DND-41 (cell line): Measurements from ENCODE around the gene ENPP6.

Experiments
- ATAC-seq: fragments of 200-7000 bp; cut with Tn5 transposase; 3 replicates; pipeline ENCODE4 v1.9.1; 2021; ENCODE audit warnings: low read depth; ENCODE audit not compliant: insufficient read depth
- DNase-seq: peaks from one replicate; pipeline ENCODE4 v3.0.0-alpha.2; 2020
- H2AFZ ChIP-seq: 2 replicates; pipeline ENCODE4 v1.6.0; 2012; ENCODE audit warnings: low read depth, low read length
- H3K27ac ChIP-seq: 2 replicates; pipeline ENCODE4 v1.5.1; 2012; ENCODE audit warnings: low read length, inconsistent platforms
- H3K27me3 ChIP-seq: fragments of 200-600 bp; sonication (generic); 2 replicates; pipeline ENCODE4 v1.6.0; 2012; ENCODE audit warnings: low read length, mild to moderate bottlenecking, inconsistent platforms; ENCODE audit not compliant: insufficient read depth, poor library complexity
- H3K36me3 ChIP-seq: 2 replicates; pipeline ENCODE4 v1.5.1; 2012; ENCODE audit warnings: low read length, inconsistent platforms; ENCODE audit not compliant: insufficient read depth
- H3K4me1 ChIP-seq: 2 replicates; pipeline ENCODE4 v1.5.1; 2012; ENCODE audit warnings: mild to moderate bottlenecking, low read length; ENCODE audit not compliant: insufficient read depth
- H3K4me2 ChIP-seq: 2 replicates; pipeline ENCODE4 v1.6.0; 2012; ENCODE audit warnings: mild to moderate bottlenecking, moderate library complexity, low read length, inconsistent platforms; ENCODE audit not compliant: insufficient read depth
- H3K4me3 ChIP-seq, 2 experiments: fragments of 200-600 bp in 1 of 2; shearing (Covaris generic) in 1 of 2; 2 replicates each; pipeline ENCODE4 v1.5.1; 2012 to 2016; ENCODE audit warnings: inconsistent platforms in 2 of 2, low read length in 2 of 2, mild to moderate bottlenecking in 2 of 2, low read depth in 1 of 2, moderate library complexity in 1 of 2
- H3K79me2 ChIP-seq: 2 replicates; pipeline ENCODE4 v1.6.0; 2012; ENCODE audit warnings: low read length, inconsistent platforms; ENCODE audit not compliant: insufficient read depth
- H3K9ac ChIP-seq: 2 replicates; pipeline ENCODE4 v1.6.0; 2012; ENCODE audit warnings: low read depth, mild to moderate bottlenecking, inconsistent platforms, low read length, moderate library complexity
- H3K9me3 ChIP-seq: 2 replicates; pipeline ENCODE4 v1.5.1; 2012; ENCODE audit warnings: low read length, moderate library complexity, mild to moderate bottlenecking, inconsistent platforms; ENCODE audit not compliant: insufficient read depth, severe bottlenecking
- H4K20me1 ChIP-seq: 2 replicates; pipeline ENCODE4 v1.6.0; 2012; ENCODE audit warnings: low read length; ENCODE audit not compliant: insufficient read depth
- CTCF ChIP-seq: IDR thresholded peaks from 2 replicates; pipeline ENCODE4 v1.5.1; 2012; ENCODE audit warnings: borderline replicate concordance, low read length, moderate library complexity, mild to moderate bottlenecking; ENCODE audit not compliant: poor library complexity, severe bottlenecking; ENCODE audit errors: extremely low read depth
- EZH2 ChIP-seq: IDR thresholded peaks from 3 replicates; pipeline ENCODE4 v1.6.1; 2012; ENCODE audit warnings: borderline replicate concordance, low read depth, mild to moderate bottlenecking, moderate library complexity, low read length, inconsistent platforms; ENCODE audit not compliant: severe bottlenecking

Gene ENPP6

GRCh38 chr4:184094532-184095159 lies 123.0 kb downstream of the ENPP6 start:
- Histone ChIP-seq H4K20me1 (no peaks in the 10 kb centered on the region), H3K27me3 (no peaks in the 10 kb centered on the region), H3K27ac (no peak overlapping the region), H2AFZ (no peak overlapping the region), H3K9ac (no peak overlapping the region), H3K4me3 (no peak overlapping the region), H3K4me2 (no peak overlapping the region), H3K79me2 (no peaks in the 10 kb centered on the region), H3K36me3 (no peaks in the 10 kb centered on the region), H3K9me3 (no peaks in the 10 kb centered on the region), H3K4me1 (no peaks in the 10 kb centered on the region)
- TF ChIP-seq CTCF (no peak), EZH2 (no peak)
- ATAC-seq = no peak
- no peak for DNase-seq

- no peak for TF ChIP-seq CTCF
- no peak for TF ChIP-seq EZH2
- no peak for ATAC-seq
- no peaks in the 10 kb centered on the region for H3K79me2 ChIP-seq
- no peaks in the 10 kb centered on the region for H3K4me1 ChIP-seq
- no peak overlapping the region for H3K4me2 ChIP-seq
- H3K9me3 ChIP-seq = no peaks in the 10 kb centered on the region
- H3K27me3 ChIP-seq = no peaks in the 10 kb centered on the region
- no peak overlapping the region for H2AFZ ChIP-seq
- no peaks in the 10 kb centered on the region for H3K36me3 ChIP-seq
- H3K9ac ChIP-seq = no peak overlapping the region
- H3K27ac ChIP-seq = no peak overlapping the region
- no peaks in the 10 kb centered on the region for H4K20me1 ChIP-seq
- H3K4me3 ChIP-seq = no peak overlapping the region
- no peak for DNase-seq
These were observed 125.7 kb downstream of the ENPP6 start for GRCh38 chr4:184091986-184092385.

- ATAC-seq (no peak), DNase-seq (no peak)
- TF ChIP-seq CTCF (no peak), EZH2 (no peak)
- Histone ChIP-seq H3K79me2 (no peaks in the 10 kb centered on the region), H3K9ac (no peak overlapping the region), H3K4me2 (no peak overlapping the region), H3K27me3 (no peaks in the 10 kb centered on the region), H3K9me3 (no peaks in the 10 kb centered on the region), H3K4me1 (no peaks in the 10 kb centered on the region; the same call in 1 of the 2 replicates), H4K20me1 (no peaks in the 10 kb centered on the region), H3K4me3 (no peak overlapping the region), H2AFZ (no peak overlapping the region), H3K27ac (no peak overlapping the region), H3K36me3 (no peaks in the 10 kb centered on the region)
These were observed 127.1 kb downstream of the ENPP6 start for GRCh38 chr4:184090571-184090970.
